ENCODE results near the gene ADCY1. TPM values are rescaled to one million over a fixed set of nuclear protein-coding genes. Genes with fewer than 3 reads are reported as not detected.
"Not testable (repeated sequence)": the region's sequence is repeated elsewhere in the genome, so short reads cannot be mapped to it uniquely, and the experiment has no call there.

Gene ADCY1
- total and polyA plus RNA-seq, 2 donors (not counting 3 experiments of a cell fraction or from before 2014, with no cell fraction given): 0.52 to 1.6 TPM

- H3K27ac ChIP-seq (ENCODE audit: insufficient read depth, low read depth, low read length): peak overlapping the region; percentile 47
- dilution Hi-C loops (cut with MboI; ENCODE audit: extremely low pct_ligation_motif_present, low sequenced_read_pairs); H3K79me2 ChIP-seq (ENCODE audit: control insufficient read depth, insufficient read depth, low read length); H3K9me3 ChIP-seq (replicated peaks; ENCODE audit: control insufficient read depth, insufficient read depth, low read length); H3K9me1 ChIP-seq (replicated peaks; ENCODE audit: control insufficient read depth, extremely low read depth, insufficient read depth, low read length); H3K36me3 ChIP-seq (ENCODE audit: control insufficient read depth in 2 of 2, extremely low read depth in 1 of 2, insufficient read depth in 2 of 2, low read length in 2 of 2); H3K27me3 ChIP-seq (ENCODE audit: control insufficient read depth in 2 of 2, insufficient read depth in 2 of 2, low read length in 2 of 2); H3K4me1 ChIP-seq (ENCODE audit: control insufficient read depth, extremely low read depth, insufficient read depth, low read length); intact Hi-C loops (cut with micrococcal nuclease); H4K20me1 ChIP-seq (replicated peaks; ENCODE audit: control insufficient read depth, extremely low read depth, insufficient read depth, low read length): not testable (repeated sequence)
- FAIRE-seq: peak; percentile 83
- peak overlapping the region; percentile 19 for H3K4me2 ChIP-seq (ENCODE audit: insufficient read depth, low read length)
- H3K4me3 ChIP-seq (replicated peaks in 1 of 3; ENCODE audit: insufficient read depth in 1 of 3, low read depth in 1 of 3, low read length in 3 of 3): peak overlapping the region; percentile 30 to 97 (median 35)
- DNase-seq (ENCODE audit: low read depth, low spot score): peak; percentile 97
- TSS peak; percentile 57 for BruUV-seq (replicated peaks)
- H2AFZ ChIP-seq (ENCODE audit: low read depth, low read length): peak overlapping the region; percentile 35
- ChIA-PET CTCF (interaction anchor here (1.0 to 1.8 kb wide), 2 partner anchors 105 to 153 kb away, joined by 3 to 4 read pairs; no protein-coding TSS in a partner anchor), POLR2A (interaction anchor here (0.6 kb wide), 1 partner anchor 1747 kb away, joined by 3 read pairs; no protein-coding TSS in a partner anchor)
- peak in 1 of 2 donors; percentile 6 for TF ChIP-seq CTCF (IDR thresholded peaks at IDR 0.05; ENCODE audit: extremely low read depth in 1 of 2, insufficient read depth in 1 of 2, low read depth in 1 of 2, low read length in 2 of 2)
- peak; percentile 25 for TF ChIP-seq POLR2AphosphoS5 (IDR thresholded peaks at IDR 0.05; ENCODE audit: insufficient read depth, low read depth, low read length)
- peak overlapping the region; percentile 39 for H3K9ac ChIP-seq (replicated peaks; ENCODE audit: extremely low read depth, insufficient read depth, low read length)
Observed at GRCh38 chr7:45768516-45769394, 194.6 kb downstream of the ADCY1 start.

GRCh38 chr7:45769626-45770025, 195.5 kb downstream of the ADCY1 start:
- H3K79me2 ChIP-seq (ENCODE audit: control insufficient read depth, insufficient read depth, low read length); H3K9me3 ChIP-seq (replicated peaks; ENCODE audit: control insufficient read depth, insufficient read depth, low read length); H3K4me1 ChIP-seq (ENCODE audit: control insufficient read depth, extremely low read depth, insufficient read depth, low read length); H3K9ac ChIP-seq (replicated peaks; ENCODE audit: extremely low read depth, insufficient read depth, low read length); H3K36me3 ChIP-seq (ENCODE audit: control insufficient read depth in 2 of 2, extremely low read depth in 1 of 2, insufficient read depth in 2 of 2, low read length in 2 of 2); BruUV-seq (replicated peaks); dilution Hi-C loops (cut with MboI; ENCODE audit: extremely low pct_ligation_motif_present, low sequenced_read_pairs); FAIRE-seq; H4K20me1 ChIP-seq (replicated peaks; ENCODE audit: control insufficient read depth, extremely low read depth, insufficient read depth, low read length); intact Hi-C loops (cut with micrococcal nuclease); H3K27ac ChIP-seq (ENCODE audit: insufficient read depth, low read depth, low read length); H2AFZ ChIP-seq (ENCODE audit: low read depth, low read length); H3K9me1 ChIP-seq (replicated peaks; ENCODE audit: control insufficient read depth, extremely low read depth, insufficient read depth, low read length); H3K27me3 ChIP-seq (ENCODE audit: control insufficient read depth in 2 of 2, insufficient read depth in 2 of 2, low read length in 2 of 2); DNase-seq (ENCODE audit: low read depth, low spot score): not testable (repeated sequence)
- H3K4me3 ChIP-seq (replicated peaks in 1 of 3; ENCODE audit: insufficient read depth in 1 of 3, low read depth in 1 of 3, low read length in 3 of 3): peak overlapping the region in 1 of 3 experiments; percentile 35
- ChIA-PET CTCF (interaction anchor here (1.8 kb wide), 1 partner anchor 106 kb away, joined by 4 read pairs; no protein-coding TSS in a partner anchor), POLR2A (interaction anchor here (0.6 kb wide), 1 partner anchor 1748 kb away, joined by 3 read pairs; no protein-coding TSS in a partner anchor)
- H3K4me2 ChIP-seq (ENCODE audit: insufficient read depth, low read length): peak overlapping the region; percentile 19

Small RNAs within 50 kb of the gene (small RNA-seq; reads per million reads assigned to genes)
- gene AC073325.2 (ENCODE audit: insufficient read depth, insufficient read length, low read depth, low replicate concordance): not detected

Measured in endothelial cell of umbilical vein (primary cell).